Stimulated activated CD8-positive, alpha-beta memory T cell treated with anti-CD3 and anti-CD28 coated beads, Interleukin-7, amount 100 ng/mL, for 48 hours (primary cell): ENCODE measurements around the gene KCTD21.

ENCODE experiments used
- DNase-seq, 2 donors: peaks; one replicate each; pipeline ENCODE4 v3.0.0-alpha.2; 2020; ENCODE audit warnings: low read depth in 1 of 2; ENCODE audit errors: extremely low read depth in 1 of 2

The KCTD21 gene

DNA sequence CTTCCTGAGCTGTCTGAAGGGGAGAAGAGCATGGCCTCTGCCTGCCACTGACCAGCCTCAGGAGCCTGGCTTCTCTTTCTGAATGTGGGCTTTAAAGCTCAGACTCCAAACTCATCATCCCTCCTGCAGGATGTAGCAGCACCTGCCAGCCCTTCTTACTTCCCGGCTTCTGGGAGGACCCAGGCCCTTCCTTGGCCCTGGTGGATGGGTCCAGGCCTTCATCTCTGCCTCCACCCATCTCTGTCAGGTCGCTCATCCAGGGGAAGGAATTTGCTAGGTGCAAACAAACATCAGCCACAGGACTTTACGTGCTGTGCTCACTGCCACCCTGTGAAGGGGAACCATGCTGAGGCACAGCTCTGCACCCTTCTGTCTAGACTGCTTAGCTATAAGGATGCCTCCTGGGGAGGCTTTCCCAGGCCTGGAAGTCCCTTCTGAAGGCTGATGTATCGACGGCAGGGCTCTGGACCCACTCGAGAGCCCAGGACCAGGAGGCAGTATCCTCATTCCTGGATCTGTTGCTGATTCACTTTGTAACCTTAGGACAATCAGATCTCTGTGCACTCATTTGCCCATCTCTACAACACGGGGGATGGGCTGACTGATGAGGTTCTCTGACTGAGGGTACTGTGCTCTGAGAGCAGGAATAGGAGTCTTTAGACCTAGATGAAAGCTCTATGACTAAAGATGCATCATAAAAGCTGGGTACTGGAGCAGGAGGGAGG, 31.2 kb upstream of the KCTD21 start:
- no peak for DNase-seq

- no peak for DNase-seq
Observed at GRCh38 chr11:78218707-78219492, 30.5 kb upstream of the KCTD21 start.

GRCh38 chr11:78217650-78218541, 29.5 kb upstream of the KCTD21 start:
- DNase-seq = no peak

- DNase-seq = no peak
Observed at GRCh38 chr11:78216571-78217287, 28.3 kb upstream of the KCTD21 start.

GRCh38 chr11:78216021-78216420, 27.6 kb upstream of the KCTD21 start:
- no peak for DNase-seq

DNA sequence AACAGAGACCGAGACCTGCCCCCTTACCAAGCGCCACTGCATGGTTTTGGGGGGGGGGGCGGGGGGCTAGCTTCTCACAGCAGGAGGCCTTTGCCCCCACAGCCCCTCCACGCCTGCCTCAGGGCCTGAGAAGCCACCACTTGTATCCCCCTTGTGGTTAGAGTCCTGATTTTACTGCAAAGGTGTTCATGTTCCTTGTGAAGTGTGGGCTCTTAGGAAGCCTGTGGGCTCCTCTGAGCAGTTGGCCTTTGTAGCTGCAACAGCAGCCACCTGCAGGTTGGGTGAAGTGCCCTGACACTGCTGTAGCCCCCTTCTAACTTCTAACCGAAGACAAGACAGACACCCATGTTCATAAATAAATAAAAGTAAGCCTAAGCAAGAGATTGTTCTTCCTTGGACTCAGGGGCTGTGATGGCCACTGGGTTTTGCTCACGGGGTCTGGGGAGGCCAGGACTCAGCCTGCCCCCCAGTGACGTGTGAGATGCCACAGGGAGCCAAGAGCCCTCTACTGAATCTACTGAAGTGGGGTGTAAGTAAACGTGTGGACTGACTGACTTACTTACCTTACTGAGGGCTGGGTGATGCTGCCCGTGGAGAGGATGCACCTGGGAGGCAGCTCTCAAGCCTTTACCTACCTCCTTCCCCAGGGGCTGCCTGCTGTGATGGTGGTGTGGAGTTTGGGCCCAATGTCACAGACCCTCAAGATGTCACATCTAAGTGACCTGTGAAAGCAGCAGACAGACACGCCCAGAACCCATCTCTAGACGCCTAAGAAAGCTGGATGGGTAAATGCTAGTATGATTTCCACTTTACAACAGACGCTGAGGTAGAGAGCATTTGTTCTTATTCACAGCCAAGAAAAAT, 26.1 kb upstream of the KCTD21 start:
- DNase-seq = no peak

DNA sequence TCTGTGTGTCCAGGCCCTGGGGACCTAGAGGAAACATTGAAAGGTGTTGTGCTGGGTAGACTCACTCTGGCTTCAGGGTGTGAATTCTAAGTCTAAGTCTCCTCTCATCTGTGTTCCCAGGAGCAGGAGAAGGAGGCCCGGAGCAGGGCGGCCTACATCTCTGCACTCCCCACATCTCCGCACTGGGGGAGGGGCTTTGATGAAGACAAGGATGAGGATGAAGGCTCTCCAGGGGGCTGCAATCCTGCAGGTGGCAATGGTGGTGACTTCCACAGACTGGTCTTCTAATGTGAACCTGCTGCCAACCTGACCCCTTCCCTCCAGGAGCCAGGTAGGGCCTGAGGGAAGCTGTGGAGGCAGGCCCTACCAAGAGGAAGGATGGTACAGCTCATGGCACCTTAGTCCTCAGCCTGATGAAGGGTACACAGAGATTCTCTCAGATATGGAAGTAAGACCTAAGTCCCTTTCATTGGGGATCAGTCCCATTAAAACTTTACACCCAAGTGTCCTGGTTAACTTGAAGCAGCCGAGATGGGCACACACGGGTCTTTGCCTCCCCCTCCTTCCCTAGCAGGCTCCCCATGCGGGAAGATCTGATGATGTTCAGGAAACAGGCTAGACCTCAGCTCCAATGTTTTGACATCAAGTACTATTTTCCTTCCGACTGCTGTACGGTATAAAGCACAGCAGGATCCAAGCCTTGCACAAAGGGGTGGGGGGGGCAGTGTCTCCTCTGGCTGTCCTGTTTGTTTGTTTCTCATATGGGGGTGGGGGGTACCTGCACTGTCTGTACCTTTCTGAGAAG, 25.3 kb upstream of the KCTD21 start:
- DNase-seq = no peak

- no peak for DNase-seq
Observed at GRCh38 chr11:78212586-78213371, 24.4 kb upstream of the KCTD21 start.

DNA sequence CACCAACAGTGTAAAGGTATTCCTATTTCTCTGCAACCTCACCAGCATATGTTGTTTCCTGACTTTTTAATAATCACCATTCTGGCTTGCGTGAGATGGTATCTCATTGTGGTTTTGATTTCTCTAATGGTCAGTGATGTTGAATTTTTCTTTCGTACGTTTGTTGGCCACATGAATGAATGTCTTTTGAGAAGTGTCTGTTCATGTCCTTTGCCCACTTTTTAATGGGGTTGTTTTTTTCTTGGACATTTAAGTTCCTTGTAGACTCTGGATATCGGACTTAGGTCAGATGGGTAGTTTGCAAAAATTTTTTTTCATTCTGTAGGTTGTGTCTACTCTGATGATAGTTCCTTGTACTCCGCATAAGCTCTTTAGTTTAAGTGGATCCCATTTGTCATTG, 23.1 kb upstream of the KCTD21 start:
- no peak for DNase-seq

DNA sequence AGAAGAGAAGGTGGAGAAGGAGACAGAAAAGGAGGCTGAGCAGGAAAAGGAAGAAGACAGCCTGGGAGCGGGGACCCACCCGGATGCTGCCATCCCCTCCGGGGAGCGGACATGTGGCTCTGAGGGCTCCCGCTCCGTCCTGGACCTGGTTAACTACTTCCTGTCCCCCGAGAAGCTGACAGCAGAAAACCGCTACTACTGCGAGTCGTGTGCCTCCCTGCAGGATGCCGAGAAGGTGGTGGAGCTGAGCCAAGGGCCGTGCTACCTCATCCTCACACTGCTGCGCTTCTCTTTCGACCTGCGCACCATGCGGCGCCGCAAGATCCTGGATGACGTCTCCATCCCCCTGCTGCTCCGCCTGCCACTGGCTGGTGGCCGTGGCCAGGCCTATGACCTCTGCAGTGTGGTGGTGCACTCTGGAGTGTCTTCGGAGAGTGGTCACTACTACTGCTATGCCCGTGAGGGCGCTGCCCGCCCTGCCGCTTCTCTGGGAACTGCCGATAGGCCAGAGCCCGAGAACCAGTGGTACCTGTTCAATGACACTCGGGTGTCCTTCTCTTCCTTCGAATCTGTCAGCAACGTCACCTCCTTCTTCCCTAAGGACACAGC, 21.7 kb upstream of the KCTD21 start:
- no peak for DNase-seq

- DNase-seq = no peak
Observed at GRCh38 chr11:78209478-78209877, 21.1 kb upstream of the KCTD21 start.

- DNase-seq = no peak
Observed at GRCh38 chr11:78208257-78209165, 20.1 kb upstream of the KCTD21 start.

DNA sequence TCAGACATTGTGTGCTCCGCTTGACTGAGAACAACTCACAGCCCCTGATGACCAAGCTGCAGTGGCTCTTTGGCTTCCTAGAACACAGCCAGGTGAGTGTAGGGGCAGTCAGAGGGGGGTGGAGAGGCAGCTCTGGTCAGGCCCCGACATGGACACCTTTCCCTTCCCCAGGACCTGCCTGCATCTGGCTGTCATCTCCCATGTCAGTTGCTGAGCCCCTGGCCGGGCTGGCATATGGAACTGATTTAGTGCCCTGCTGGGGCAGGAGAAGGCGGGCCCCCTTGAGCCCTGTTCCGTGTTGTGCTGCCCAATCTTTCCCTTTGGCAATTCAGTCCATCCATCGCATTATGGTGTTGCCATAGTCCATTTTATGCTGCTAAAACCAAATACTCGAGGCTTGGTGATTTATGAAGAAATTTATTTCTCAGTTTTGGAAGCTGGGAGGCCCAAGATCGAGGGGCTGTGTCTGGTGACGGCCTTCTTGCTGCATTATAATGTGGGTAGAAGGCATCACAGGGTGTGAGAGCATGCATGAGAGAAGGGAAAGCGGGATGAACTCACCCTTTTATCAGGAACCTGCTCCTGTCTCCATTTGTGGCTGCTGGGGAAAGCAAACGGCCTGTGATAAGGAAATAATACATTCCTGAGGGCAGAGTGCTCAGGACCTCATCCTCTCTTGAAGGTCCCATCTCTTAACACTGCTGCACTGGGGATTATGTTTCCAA, 19.3 kb upstream of the KCTD21 start:
- no peak for DNase-seq

GRCh38 chr11:78205691-78206090, 17.3 kb upstream of the KCTD21 start:
- no peak for DNase-seq

DNA sequence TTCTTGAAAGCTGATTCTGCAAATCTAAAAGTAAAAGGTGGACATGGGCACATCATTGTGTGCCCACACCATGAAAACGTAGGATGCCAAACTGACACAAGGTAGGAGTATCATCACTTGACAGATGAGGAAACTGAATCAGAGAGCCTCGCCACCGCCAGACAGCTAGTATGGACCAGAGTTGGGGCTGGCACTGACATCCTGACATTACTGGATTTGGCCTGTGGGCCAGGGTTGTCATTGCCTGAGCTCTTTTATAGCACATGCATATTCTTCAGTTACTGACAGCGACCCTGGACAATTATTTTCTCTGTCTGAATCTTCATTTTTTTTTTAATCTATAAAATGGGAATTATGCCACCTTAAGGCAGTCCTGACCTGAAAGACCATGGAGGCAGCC, 16.8 kb upstream of the KCTD21 start:
- DNase-seq = no peak

DNA sequence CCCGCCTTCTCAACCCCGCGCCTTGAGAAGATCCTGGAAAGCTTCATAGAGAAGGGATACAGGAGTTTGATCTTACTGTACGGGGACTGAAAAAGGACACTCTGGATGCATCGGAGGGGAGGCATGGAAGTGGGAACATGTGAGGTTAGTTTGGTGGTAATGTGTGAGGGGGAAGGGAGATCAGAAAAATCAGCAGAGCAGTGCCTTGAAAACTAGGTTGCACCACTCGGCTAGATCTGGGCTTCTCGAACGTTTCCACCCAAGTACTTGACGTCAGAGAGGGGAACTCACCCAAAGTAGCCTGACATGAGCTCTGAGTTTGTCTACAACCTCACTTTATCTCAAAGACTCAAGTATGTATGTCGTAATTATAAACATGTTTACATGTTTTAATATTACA, 14.8 kb upstream of the KCTD21 start:
- no peak for DNase-seq
